Measurements from ENCODE around the gene MAPKAP1. TPM values are rescaled to one million over a fixed set of nuclear protein-coding genes. Genes with fewer than 3 reads are reported as not detected.

MAPKAP1 gene
- total and polyA plus RNA-seq, 3 experiments from 2014 or later: 64.7 to 119 (median 111) TPM

- peaks cover 20% of the 10 kb centered on the region for H3K4me1 ChIP-seq (ENCODE audit: insufficient read depth, low read length)
- Mint-ChIP-seq H3K9me3 (no peaks in the 10 kb centered on the region), H3K36me3 (peaks cover 0 to 9% (median 0%) of the 10 kb centered on the region in 3 donors), H3K4me3 (peak overlapping the region in 6 of 7 donors; percentile 94 to 98 (median 96)), H3K4me1 (peaks cover 19 to 27% (median 19%) of the 10 kb centered on the region in 3 donors), H3K27ac (peak overlapping the region in 4 of 8 donors; percentile 39 to 95 (median 88)), H3K27me3 (peaks cover 1 to 3% of the 10 kb centered on the region in 2 donors)
- ChIA-PET CTCF (interaction anchor here (1.4 kb wide), 1 partner anchor 38 kb away, joined by 4 read pairs; the partner anchor contains the start of gene MAPKAP1), POLR2A (interaction anchor here (0.7 kb wide), 1 partner anchor 292 kb away, joined by 3 read pairs; no protein-coding TSS in a partner anchor)
- no peak for DNase-seq
- no peak overlapping the region for H3K27ac ChIP-seq (ENCODE audit: low read depth, low read length)
- H3K27me3 ChIP-seq (ENCODE audit: insufficient read depth, low read length, poor library complexity, severe bottlenecking): no peaks in the 10 kb centered on the region
- H3K9me3 ChIP-seq (ENCODE audit: low read length): no peaks in the 10 kb centered on the region
- no peaks in the 10 kb centered on the region for H3K36me3 ChIP-seq (ENCODE audit: insufficient read depth, low read length)
- no peak overlapping the region for H3K4me3 ChIP-seq (ENCODE audit: low read length)
Measured at GRCh38 chr9:125745018-125745417, 38.0 kb upstream of the MAPKAP1 start.

GRCh38 chr9:125744616-125745015 lies 37.6 kb upstream of the MAPKAP1 start:
- no peaks in the 10 kb centered on the region for H3K36me3 ChIP-seq (ENCODE audit: insufficient read depth, low read length)
- H3K4me1 ChIP-seq (ENCODE audit: insufficient read depth, low read length): peaks cover 16% of the 10 kb centered on the region
- CTCF ChIA-PET: interaction anchor here (1.4 kb wide), 1 partner anchor 38 kb away, joined by 4 read pairs; the partner anchor contains the start of gene MAPKAP1
- Mint-ChIP-seq H3K9me3 (no peaks in the 10 kb centered on the region), H3K27ac (peak overlapping the region in 3 of 8 donors; percentile 45 to 88 (median 53)), H3K36me3 (peaks cover 0 to 9% (median 0%) of the 10 kb centered on the region in 3 donors), H3K4me1 (peaks cover 19 to 23% (median 19%) of the 10 kb centered on the region in 3 donors), H3K4me3 (peak overlapping the region in 3 of 7 donors; percentile 94 to 97 (median 96)), H3K27me3 (peaks cover 1 to 3% of the 10 kb centered on the region in 2 donors)
- DNase-seq: no peak
- H3K9me3 ChIP-seq (ENCODE audit: low read length): no peaks in the 10 kb centered on the region
- H3K27me3 ChIP-seq (ENCODE audit: insufficient read depth, low read length, poor library complexity, severe bottlenecking): no peaks in the 10 kb centered on the region
- no peak overlapping the region for H3K4me3 ChIP-seq (ENCODE audit: low read length)
- POLR2A ChIA-PET: no interaction called here
- H3K27ac ChIP-seq (ENCODE audit: low read depth, low read length): no peak overlapping the region

GRCh38 chr9:125743682-125744428 lies 36.8 kb upstream of the MAPKAP1 start:
- Histone ChIP-seq H3K27me3 (ENCODE audit: insufficient read depth, low read length, poor library complexity, severe bottlenecking) (no peaks in the 10 kb centered on the region), H3K4me1 (ENCODE audit: insufficient read depth, low read length) (peaks cover 9% of the 10 kb centered on the region), H3K36me3 (ENCODE audit: insufficient read depth, low read length) (no peaks in the 10 kb centered on the region), H3K9me3 (ENCODE audit: low read length) (no peaks in the 10 kb centered on the region), H3K4me3 (ENCODE audit: low read length) (no peak overlapping the region), H3K27ac (ENCODE audit: low read depth, low read length) (no peak overlapping the region)
- Mint-ChIP-seq H3K9me3 (no peaks in the 10 kb centered on the region), H3K27me3 (peaks cover 1 to 3% of the 10 kb centered on the region in 2 donors), H3K36me3 (peaks cover 0 to 7% (median 0%) of the 10 kb centered on the region in 3 donors), H3K27ac (peak overlapping the region in 1 of 8 donors; percentile 21), H3K4me3 (peak overlapping the region in 1 of 7 donors; percentile 97), H3K4me1 (peaks cover 11 to 16% (median 11%) of the 10 kb centered on the region in 3 donors)
- ChIA-PET POLR2A (no interaction called here), CTCF (no interaction called here)
- DNase-seq: no peak

- H3K27me3 ChIP-seq (ENCODE audit: insufficient read depth, low read length, poor library complexity, severe bottlenecking): no peaks in the 10 kb centered on the region
- Mint-ChIP-seq H3K27me3 (peaks cover 3 to 7% of the 10 kb centered on the region in 2 donors), H3K4me3 (no peak overlapping the region), H3K9me3 (no peaks in the 10 kb centered on the region), H3K27ac (no peak overlapping the region), H3K36me3 (peaks cover 0 to 4% (median 0%) of the 10 kb centered on the region in 3 donors), H3K4me1 (peaks cover 6 to 8% (median 7%) of the 10 kb centered on the region in 3 donors)
- no peaks in the 10 kb centered on the region for H3K9me3 ChIP-seq (ENCODE audit: low read length)
- POLR2A ChIA-PET: no interaction called here
- no peak for DNase-seq
- no peaks in the 10 kb centered on the region for H3K36me3 ChIP-seq (ENCODE audit: insufficient read depth, low read length)
- H3K4me3 ChIP-seq (ENCODE audit: low read length): no peak overlapping the region
- H3K27ac ChIP-seq (ENCODE audit: low read depth, low read length): no peak overlapping the region
- CTCF ChIA-PET: no interaction called here
- H3K4me1 ChIP-seq (ENCODE audit: insufficient read depth, low read length): peaks cover 5% of the 10 kb centered on the region
Measured at GRCh38 chr9:125742657-125743056, 35.6 kb upstream of the MAPKAP1 start.

- no peaks in the 10 kb centered on the region for H3K4me1 Mint-ChIP-seq
- H3K27ac Mint-ChIP-seq: no peak overlapping the region
- no peaks in the 10 kb centered on the region for H3K27me3 ChIP-seq (ENCODE audit: insufficient read depth, low read length, poor library complexity, severe bottlenecking)
- H3K4me3 Mint-ChIP-seq: no peak overlapping the region
- POLR2A ChIA-PET: no interaction called here
- no peak overlapping the region for H3K4me3 ChIP-seq (ENCODE audit: low read length)
- no peaks in the 10 kb centered on the region for H3K36me3 ChIP-seq (ENCODE audit: insufficient read depth, low read length)
- H3K27ac ChIP-seq (ENCODE audit: low read depth, low read length): no peak overlapping the region
- H3K4me1 ChIP-seq (ENCODE audit: insufficient read depth, low read length): no peaks in the 10 kb centered on the region
- no peak for DNase-seq
- H3K36me3 Mint-ChIP-seq: no peaks in the 10 kb centered on the region
- peaks cover 6 to 16% of the 10 kb centered on the region in 2 donors for H3K27me3 Mint-ChIP-seq
- H3K9me3 ChIP-seq (ENCODE audit: low read length): no peaks in the 10 kb centered on the region
- peaks cover 0 to 2% (median 0%) of the 10 kb centered on the region in 5 donors for H3K9me3 Mint-ChIP-seq
- CTCF ChIA-PET: no interaction called here
Measured at GRCh38 chr9:125739436-125739835, 32.4 kb upstream of the MAPKAP1 start.

GRCh38 chr9:125732562-125732961 lies 25.6 kb upstream of the MAPKAP1 start:
- no peaks in the 10 kb centered on the region for H3K36me3 ChIP-seq (ENCODE audit: insufficient read depth, low read length)
- H3K4me1 ChIP-seq (ENCODE audit: insufficient read depth, low read length): no peaks in the 10 kb centered on the region
- DNase-seq: no peak
- H3K27me3 Mint-ChIP-seq: peaks cover 9 to 13% of the 10 kb centered on the region in 2 donors
- no peak overlapping the region for H3K27ac ChIP-seq (ENCODE audit: low read depth, low read length)
- no peaks in the 10 kb centered on the region for H3K36me3 Mint-ChIP-seq
- no peaks in the 10 kb centered on the region for H3K9me3 ChIP-seq (ENCODE audit: low read length)
- ChIA-PET CTCF (no interaction called here), POLR2A (no interaction called here)
- H3K9me3 Mint-ChIP-seq: peaks cover 0 to 2% (median 0%) of the 10 kb centered on the region in 5 donors
- no peak overlapping the region for H3K4me3 Mint-ChIP-seq
- no peaks in the 10 kb centered on the region for H3K4me1 Mint-ChIP-seq
- no peak overlapping the region for H3K4me3 ChIP-seq (ENCODE audit: low read length)
- no peak overlapping the region for H3K27ac Mint-ChIP-seq
- H3K27me3 ChIP-seq (ENCODE audit: insufficient read depth, low read length, poor library complexity, severe bottlenecking): no peaks in the 10 kb centered on the region

GRCh38 chr9:125730168-125730567 lies 23.2 kb upstream of the MAPKAP1 start:
- no peak for DNase-seq
- Mint-ChIP-seq H3K27me3 (peaks cover 7 to 11% of the 10 kb centered on the region in 2 donors), H3K27ac (no peak overlapping the region), H3K9me3 (peaks cover 0 to 2% (median 0%) of the 10 kb centered on the region in 5 donors), H3K4me3 (no peak overlapping the region), H3K36me3 (no peaks in the 10 kb centered on the region), H3K4me1 (no peaks in the 10 kb centered on the region)
- no peaks in the 10 kb centered on the region for H3K27me3 ChIP-seq (ENCODE audit: insufficient read depth, low read length, poor library complexity, severe bottlenecking)
- no peaks in the 10 kb centered on the region for H3K9me3 ChIP-seq (ENCODE audit: low read length)
- H3K4me1 ChIP-seq (ENCODE audit: insufficient read depth, low read length): no peaks in the 10 kb centered on the region
- CTCF ChIA-PET: no interaction called here
- no peaks in the 10 kb centered on the region for H3K36me3 ChIP-seq (ENCODE audit: insufficient read depth, low read length)
- no peak overlapping the region for H3K4me3 ChIP-seq (ENCODE audit: low read length)
- POLR2A ChIA-PET: no interaction called here
- H3K27ac ChIP-seq (ENCODE audit: low read depth, low read length): no peak overlapping the region

- no peak overlapping the region for H3K4me3 ChIP-seq (ENCODE audit: low read length)
- CTCF ChIA-PET: no interaction called here
- no peak for DNase-seq
- no peaks in the 10 kb centered on the region for H3K9me3 ChIP-seq (ENCODE audit: low read length)
- POLR2A ChIA-PET: no interaction called here
- H3K36me3 Mint-ChIP-seq: no peaks in the 10 kb centered on the region
- no peaks in the 10 kb centered on the region for H3K4me1 ChIP-seq (ENCODE audit: insufficient read depth, low read length)
- H3K36me3 ChIP-seq (ENCODE audit: insufficient read depth, low read length): no peaks in the 10 kb centered on the region
- no peaks in the 10 kb centered on the region for H3K4me1 Mint-ChIP-seq
- H3K27me3 Mint-ChIP-seq: peaks cover 6 to 8% of the 10 kb centered on the region in 2 donors
- no peaks in the 10 kb centered on the region for H3K9me3 Mint-ChIP-seq
- no peak overlapping the region for H3K4me3 Mint-ChIP-seq
- no peaks in the 10 kb centered on the region for H3K27me3 ChIP-seq (ENCODE audit: insufficient read depth, low read length, poor library complexity, severe bottlenecking)
- no peak overlapping the region for H3K27ac ChIP-seq (ENCODE audit: low read depth, low read length)
- no peak overlapping the region for H3K27ac Mint-ChIP-seq
Measured at GRCh38 chr9:125726456-125727132, 19.6 kb upstream of the MAPKAP1 start.

All from CD8-positive, alpha-beta memory T cell (primary cell).